HT1080 (cell line): ENCODE measurements around the gene SMC5. TPM values are rescaled to one million over a fixed set of nuclear protein-coding genes. Genes with fewer than 3 reads are reported as not detected.
"Not testable (repeated sequence)": the region's sequence is repeated elsewhere in the genome, so short reads cannot be mapped to it uniquely, and the experiment has no call there.

Source experiments
- DNase-seq: peaks from one replicate; pipeline ENCODE4 v3.0.0-alpha.2; 2015; ENCODE audit warnings: low read depth
- total RNA-seq: library from RNA; depleted of rRNA; stranded (reverse); fragments of >200 nt; shearing (Covaris generic); gene quantifications from 2 replicates; pipeline ENCODE4 v1.2.3, GENCODE V29; 2014

Gene SMC5
- total RNA-seq, 1 experiment from 2014 or later, result 13.5 TPM

DNA sequence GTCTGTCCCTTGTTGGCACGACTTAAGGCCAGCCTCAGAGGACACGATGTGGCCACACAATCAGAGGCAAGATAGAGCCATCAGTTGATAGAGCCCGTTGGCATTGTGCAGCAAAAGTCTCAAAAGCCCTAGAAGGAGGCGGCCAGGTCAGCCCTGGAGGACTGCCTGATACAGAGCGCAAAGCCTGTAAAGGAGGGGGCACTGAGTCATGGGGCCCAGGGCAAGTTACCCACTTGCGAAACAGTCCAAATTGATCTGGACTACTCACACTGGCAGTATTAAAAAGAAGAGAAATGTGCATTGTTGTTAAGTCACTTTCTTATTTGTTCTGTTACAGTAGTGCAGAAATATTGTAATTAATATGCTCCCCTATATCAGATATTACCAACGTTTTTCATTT, 104.2 kb downstream of the SMC5 start:
- DNase-seq, result no peak

DNA sequence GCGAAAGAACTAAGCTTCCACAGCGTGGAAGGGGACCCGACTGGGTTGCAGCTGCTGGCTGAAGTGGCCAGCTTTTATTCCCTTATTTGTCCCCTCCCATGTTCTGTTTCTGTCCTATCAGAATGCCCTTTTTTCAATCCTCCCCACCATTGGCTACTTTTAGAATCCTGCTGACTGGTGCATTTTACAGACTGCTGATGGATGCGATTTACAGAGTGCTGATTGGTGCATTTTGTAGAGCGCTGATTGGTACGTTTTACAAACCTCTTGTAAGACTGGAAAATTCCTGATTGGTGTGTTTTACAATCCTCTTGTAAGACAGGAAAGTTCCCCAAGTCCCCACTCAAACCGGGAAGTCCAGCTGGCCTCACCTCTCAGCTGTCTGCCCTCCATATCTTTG, 105.0 kb downstream of the SMC5 start:
- no peak for DNase-seq

DNA sequence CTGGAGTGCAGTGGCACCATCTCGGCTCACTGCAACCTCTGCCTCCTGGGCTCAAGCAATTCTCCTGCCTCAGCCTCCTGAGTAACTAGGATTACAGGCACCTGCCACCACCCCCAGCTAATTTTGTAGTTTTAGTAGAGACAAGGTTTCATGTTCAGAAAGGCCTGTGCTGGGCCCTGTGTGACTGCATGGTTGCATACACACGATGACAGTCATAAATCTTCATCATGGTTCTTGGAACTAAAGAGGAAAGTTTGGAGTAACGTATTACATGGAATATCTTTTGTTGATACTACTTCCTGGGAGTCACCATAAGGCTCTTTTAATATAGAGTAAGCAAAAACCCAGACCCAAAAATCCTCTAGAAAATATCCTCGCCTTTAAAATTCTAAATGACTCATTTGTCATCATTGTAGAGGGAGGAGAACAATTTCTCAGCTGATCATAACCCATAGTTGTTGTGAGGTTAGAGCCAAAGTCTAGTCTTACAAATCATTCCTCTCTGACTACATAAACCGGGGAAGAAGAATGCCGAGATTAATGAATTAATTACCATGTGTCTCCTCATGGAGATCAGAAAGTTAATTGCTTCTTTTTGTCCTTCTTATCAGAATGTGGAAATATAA, 108.6 kb downstream of the SMC5 start:
- DNase-seq, result no peak

DNA sequence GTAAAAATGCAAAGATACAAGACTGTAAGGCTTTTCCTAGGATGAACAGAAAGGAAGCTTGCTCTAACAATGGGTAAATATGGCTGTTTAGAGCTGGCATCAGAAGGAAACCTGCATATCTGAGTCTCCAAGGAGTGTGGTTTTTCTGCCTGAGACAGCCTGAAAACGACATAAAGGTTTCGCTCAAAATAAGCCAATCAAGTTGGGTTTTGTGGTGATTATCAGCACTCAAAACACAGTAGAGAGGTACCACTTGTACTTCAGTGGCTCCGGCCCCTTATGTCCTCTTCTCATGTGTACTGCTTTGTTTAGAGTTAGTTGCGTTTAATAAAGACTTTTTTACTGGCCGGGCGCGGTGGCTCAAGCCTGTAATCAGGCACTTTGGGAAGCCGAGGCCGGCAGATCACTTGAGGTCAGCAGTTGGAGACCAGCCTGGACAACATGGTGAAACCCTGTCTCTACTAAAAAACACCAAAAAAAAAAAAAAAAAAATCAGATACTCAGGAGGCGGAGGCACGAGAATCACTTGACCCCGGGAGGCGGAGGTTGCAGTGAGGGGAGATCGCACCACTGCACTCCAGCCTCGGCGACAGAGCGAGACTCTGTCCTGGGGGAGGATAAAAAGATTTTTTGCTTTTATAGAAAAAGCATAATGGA, 116.3 kb downstream of the SMC5 start:
- DNase-seq, result no peak

DNA sequence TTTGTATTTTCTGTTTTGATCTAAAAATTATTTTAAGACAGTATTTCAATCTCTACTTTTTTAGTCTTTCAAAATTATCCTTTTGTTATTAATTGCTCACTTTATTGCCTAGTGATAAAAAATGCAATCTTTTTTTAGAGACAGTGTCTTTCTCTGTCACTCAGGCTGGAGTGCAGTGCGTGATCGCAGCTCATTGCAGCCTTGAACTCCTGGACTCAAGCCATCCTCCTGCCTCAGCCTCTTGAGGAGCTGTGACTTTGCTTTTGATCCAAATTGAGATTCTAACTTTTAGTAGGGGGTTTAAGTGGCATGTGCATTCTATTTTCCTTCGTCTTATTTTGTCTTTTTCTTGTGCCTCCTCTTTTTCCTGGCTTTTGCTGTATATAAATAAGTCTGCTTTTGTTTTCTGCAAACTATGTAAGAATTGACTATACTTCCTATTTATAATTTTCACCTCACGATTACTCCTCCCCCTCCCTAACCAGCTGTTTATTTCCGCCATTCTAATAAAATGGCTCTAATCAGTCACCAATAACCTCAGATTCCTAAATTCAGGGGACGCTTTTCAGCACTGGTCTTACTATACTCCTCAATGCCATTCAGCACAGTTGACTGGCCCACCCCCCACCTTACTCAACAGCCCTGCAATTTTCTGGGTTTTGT, 123.4 kb downstream of the SMC5 start:
- no peak for DNase-seq

DNA sequence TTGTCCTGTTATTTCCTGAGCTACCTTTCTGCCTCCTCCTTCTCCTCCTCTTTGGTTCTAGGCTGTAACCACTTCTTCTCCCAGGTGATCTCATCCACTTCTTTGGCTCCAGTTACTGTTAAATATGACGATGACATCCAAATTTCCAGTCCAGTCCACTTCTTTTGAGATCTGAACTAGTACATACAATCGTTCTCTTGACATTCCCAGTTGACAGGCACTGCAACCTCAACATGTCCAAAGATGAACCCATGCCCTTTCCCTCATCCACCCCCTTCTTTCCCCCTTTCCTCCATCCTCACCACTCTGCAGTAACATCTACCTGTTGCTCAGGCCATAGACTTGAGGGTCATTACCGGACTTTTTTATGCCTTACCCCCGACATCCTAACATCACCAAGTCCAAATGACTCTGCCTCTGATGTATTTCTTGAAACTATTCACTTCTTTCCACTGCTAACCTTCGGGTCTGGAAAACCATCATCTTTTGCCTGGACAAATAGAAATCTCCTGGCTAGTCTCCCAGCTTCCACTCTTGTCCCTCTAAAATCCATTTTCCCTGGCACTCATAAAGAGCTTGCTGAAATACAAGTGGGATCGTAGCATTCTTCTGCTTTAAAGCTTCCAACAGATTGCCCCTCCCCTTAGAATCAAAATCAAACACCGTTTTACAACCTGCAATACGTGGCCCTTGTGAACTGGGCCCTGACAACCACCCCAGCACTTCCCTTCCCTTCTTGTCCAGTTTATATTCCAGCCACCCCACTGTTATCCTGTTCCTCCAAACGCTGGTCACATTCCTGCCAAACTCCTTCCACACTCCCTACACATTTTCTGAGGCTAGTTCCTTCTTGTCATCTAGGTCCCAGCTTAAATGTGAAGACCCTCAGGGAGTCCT, 124.2 kb downstream of the SMC5 start:
- no peak for DNase-seq

DNA sequence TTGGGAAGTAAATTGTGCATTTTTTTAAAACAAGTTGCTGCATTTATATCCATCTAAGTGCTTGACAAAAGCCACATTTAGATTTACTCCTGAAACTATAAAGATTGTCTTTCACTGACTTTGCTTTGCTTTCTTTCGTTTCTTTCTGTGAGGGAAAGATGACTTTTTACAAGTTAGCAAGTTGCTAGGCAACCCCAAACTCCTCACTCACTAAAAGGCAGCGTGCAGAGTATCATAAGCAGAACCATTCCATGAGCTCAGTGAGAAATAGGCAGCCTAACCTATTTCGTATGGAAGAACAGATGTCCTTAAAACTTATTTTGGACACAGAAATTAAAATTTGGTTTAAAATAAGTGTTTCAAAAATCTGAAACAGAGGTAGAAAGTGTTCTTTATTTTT, 126.6 kb downstream of the SMC5 start:
- no peak for DNase-seq

DNA sequence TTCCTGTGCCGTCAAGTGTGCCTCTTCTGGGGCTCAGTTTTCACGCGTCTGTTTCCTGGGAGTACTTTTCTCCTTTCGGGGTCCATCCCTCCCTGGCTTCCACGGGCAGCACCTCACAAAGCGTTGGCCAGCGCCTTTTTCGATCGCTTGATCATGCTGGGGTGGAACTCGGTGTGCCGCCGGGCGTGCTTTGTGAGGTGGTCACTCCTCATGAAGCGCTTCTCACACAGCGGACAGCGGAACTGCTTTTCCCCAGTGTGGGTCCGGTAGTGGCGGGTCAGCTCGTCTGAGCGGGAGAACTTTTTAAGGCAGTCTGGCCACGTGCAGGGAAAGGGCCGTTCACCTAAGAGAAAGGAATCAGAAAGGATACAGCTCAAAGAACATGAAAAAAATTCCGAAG, 128.9 kb downstream of the SMC5 start:
- no peak for DNase-seq

DNA sequence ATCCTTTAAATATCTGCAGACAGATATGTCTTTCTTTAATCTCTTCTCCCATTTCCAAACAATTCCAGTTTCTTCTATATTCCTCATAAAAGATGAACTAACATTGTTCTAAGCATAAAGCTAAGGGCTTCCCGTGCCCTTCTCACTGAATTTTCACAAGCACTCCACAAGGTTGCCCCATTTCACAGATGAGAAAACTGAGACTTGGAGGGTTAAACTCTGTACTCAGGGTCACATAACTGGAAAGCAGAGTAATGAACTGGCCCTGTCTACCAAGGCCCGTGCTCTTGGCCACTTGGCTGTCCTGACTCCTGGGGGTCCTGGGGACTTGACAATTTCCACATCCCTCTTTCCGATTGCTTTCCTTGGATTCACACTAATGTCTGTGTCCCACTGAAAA, 130.4 kb downstream of the SMC5 start:
- no peak for DNase-seq

DNA sequence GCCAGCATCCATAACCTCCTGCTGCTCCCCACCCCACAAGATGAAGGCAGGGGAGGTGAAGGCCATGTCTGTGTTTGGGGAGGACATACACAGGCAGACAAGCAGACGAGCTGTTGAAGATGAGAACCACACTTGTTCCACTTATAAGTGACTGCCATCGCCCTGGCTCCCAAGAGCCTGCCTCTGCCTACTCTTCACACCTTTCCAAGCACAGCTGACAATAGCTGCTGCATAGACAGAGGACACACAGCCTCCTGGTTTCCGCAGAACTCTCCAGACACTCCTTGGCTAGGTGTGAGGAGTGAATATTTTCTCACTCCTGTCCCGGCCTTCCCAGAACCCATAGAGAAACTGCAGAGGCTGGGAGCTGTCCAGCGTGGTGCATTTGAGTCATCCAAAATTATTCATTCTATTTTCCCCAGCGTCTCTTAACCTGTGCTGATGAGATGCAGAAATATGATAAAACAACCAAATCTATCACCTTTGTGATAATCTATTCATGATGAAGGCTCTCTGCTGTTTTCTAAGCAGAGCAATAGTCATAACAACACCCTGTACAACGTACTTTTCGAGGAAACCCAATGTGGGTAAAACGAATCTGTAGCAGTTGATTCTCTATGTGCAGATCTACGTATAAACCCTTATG, 131.0 kb downstream of the SMC5 start:
- DNase-seq, result no peak

DNA sequence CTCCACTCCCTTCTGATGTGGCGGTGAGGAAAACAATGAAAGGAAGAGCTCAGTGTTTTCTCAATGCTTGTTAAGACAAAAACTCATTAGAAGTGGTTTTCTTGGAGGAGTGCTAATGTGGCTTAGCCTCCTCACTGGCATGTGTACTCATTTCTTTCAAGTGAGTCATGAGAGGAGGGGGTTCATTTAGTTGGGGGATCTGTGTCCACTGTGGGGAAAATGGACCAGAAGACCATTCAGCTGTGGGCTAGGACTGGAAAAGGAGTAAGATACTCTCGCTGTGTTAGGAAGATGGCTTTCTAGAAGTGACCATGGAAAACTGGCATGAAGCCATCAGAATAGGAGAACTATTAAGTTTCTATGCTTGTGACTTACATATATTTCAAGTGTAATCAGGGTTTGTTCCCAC, 132.2 kb downstream of the SMC5 start:
- DNase-seq, result peak; percentile 43

DNA sequence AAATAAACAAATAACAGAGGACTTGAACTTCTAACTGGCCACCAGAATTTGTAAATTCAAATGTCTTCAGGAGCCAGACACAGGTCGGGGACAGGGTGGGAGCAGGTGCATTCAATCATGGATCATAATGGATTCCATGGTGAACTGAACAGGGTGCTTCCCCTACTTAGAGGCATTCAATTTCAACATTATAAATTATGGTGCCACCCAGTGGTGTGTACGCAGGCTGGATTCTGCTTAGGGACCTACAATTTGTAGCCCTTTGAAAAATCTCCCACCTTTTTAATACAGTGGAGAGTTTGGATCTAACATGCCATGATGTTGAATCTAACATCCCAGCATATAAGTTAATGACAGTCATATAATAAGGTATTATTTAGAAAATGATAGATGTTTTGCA, 133.4 kb downstream of the SMC5 start:
- no peak for DNase-seq

DNA sequence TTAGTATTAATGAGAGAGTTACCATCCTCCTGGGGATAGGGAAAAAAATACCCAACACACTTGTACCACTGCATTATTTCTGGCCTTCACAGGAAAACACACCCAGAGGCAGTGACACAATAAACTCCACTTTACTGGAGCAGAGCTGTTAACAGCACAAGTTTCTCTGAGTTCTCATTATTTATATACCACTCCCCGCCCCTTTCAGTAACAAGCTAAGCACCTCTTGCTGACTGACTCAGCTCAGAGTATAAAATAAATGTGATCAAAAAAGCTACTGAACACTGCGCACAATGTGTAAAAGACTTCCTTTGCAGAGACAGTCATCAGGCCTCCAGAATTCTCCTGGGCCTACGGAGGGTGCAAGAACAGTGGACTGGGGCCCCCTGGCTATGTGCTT, 134.1 kb downstream of the SMC5 start:
- no peak for DNase-seq

DNA sequence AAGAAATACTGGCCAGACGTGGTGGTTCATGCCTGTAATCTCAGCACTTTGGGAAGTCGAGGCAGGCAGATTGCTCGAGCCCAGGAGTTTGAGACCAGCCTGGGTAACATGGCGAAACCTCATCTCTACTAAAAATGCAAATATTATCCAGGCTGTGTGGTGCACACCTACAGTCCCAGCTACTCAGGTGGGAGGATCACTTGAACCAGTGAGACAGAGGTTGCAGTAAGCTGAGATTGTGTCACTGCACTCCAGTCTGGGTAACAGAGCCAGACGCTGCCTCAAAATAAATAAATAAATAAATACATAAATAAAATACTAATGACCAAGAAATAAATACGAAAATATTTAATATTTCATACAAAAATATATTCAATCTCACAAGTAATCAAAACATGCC, 136.9 kb downstream of the SMC5 start:
- DNase-seq, result no peak

DNA sequence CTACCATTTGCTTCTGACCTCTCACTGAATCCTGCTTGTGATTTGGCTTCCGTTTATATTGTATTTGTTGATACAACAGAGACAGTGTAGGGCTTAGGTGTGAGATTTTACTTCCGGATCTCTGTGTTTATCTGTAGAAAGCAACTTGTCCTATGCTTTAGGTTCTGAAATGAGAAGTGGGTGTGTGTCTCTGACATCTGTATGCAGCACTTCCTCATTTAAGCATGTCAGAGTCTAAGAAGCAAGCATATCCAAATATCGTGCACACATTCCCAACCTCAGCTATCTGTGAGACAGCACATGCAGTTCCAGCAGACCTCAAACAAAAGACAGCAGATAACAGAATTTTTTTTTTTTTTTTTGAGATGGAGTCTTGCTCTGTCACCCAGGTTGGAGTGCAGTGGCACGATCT, 139.4 kb downstream of the SMC5 start:
- no peak for DNase-seq

DNA sequence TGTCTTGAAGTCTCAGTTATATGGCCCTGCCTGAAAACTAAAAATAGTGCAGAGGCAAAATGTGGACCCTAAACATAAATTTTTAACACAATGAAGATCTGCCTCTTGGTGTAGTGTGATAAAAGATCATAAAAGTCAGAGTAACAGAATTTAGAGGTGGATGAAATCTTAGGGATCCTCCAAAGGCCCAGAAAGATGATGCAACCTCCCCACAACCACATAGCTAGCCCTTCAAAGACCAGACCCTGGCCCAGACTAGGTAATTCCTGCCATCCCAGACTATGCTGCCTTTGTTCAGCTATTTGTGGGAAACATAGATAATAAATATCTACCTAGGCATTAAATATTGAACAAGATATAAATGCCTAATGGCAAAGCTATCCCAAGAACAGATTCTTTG, 140.4 kb downstream of the SMC5 start:
- no peak for DNase-seq

DNA sequence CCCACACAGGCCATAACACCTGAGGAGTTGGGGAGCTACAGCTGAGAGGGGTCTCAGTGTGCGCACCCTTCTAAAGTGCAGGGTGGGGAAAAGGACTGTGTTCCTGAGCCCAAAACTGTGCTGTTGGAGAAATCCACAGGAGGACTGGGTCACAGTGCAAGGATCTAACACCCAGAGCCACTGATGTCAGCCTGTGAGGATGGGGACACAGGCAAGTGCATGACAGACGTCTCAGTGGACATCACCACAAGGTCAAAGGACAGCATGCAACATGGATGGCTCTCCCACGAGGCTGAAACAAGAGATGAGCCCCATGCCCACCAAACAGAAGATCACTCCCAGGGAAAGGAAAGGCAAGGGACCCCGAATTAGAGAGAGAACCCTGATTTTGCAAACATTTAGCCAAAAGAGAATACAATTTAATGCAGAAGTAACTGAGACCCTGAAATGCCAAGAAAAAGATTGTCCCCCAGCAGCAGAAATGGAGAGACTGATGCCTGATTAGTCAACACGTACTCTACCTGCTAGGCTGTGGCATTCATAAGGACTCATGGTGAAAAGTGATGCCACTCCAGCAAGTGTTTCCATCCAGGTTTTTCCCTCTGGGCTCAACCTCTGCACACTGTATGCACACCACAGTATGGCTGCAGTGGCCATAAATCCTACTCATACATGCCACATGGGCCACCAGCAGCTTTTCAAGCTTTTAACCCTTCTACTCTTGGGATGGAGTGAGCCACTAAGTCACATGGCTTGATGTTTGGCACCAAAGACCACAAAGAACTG, 141.5 kb downstream of the SMC5 start:
- DNase-seq, result no peak

DNA sequence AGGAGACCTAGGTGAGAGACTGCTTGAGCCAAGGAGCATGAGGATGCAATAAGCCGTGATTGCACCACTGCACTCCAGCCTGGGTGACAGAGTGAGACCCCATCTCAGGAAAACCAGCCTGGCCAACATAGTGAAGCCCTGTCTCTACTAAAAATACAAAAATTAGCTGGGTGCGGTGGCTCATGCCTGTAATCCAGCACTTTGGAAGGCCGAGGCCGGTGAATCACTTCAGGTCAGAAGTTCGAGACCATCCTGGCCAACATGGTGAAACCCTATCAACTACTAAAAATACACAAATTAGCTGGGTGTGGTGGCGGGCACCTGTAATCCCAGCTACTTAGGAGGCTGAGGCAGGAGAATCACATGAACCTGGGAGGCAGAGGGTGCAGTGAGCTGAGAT, 142.5 kb downstream of the SMC5 start:
- DNase-seq, result not testable (repeated sequence)

DNA sequence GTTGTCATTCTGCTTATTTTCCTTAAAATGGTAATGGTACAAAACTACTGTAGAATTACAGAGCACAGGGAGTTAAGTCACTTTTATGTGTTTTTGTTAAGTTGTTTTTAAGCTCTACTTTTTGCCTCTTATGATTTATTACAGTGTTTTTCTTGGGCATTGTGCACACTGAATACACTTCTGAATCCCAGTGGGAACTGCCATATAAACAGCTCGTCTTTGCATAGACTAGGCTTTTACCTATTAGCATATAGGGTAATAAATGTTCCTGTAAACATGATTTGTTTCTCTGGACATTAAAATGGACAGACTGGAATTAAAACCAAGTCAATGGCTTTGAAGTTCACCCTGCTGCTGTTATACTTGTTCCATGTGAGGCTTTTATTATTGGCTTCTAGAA, 143.4 kb downstream of the SMC5 start:
- DNase-seq, result no peak

DNA sequence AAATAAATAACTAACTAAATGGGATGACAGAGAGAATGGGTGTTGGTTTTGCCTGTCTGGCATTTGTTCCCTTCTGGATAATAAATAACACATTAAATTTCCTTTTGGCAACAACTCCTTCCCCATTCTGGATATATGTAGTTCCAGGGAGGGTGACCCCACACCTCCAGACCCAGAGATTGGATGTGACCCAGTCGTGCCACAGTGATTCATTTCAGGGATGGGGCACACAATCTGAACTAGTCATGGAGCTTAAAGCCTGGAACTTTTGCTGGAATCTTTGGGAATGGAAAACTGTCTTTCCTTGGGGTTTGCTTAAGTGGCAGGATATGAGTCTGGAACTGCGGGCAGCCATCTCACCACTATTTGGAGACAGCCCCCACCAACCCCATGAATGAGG, 144.4 kb downstream of the SMC5 start:
- DNase-seq, result peak; percentile 77

DNA sequence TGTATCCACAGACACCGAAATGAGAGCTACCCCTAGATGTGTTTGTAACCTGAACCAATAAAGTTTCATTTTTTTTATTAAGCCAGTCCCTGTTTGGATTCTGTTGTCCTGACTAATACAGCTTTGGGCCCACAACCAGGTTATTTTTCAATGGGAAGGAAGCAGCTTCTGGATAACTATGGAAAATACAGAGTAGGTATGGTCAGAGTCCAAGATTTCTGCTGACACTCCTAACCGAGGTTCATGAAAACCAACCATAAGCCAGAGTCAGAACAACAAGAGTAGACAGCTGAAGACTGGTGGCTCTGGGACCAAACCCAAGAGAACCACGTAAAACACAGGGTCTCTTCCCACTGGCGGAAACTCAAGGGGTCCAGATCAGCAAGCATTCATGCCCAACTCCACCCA, 144.8 kb downstream of the SMC5 start:
- no peak for DNase-seq
